Measurements from ENCODE around the gene CCDC15. TPM values are rescaled to one million over a fixed set of nuclear protein-coding genes. Genes with fewer than 3 reads are reported as not detected.

The CCDC15 gene
- total RNA-seq, 1 donor from 2014 or later = not detected

- H3K9me3 ChIP-seq = no peaks in the 10 kb centered on the region
- no peak overlapping the region for H3K4me3 ChIP-seq
- no peak for DNase-seq (ENCODE audit: low spot score in 2 of 2)
- no peak overlapping the region for H3K27ac ChIP-seq
- H3K27me3 ChIP-seq = no peaks in the 10 kb centered on the region
- no peaks in the 10 kb centered on the region for H3K4me1 ChIP-seq
- no peak for TF ChIP-seq CTCF (IDR thresholded peaks at IDR 0.05)
- intact Hi-C loops (cut with DNase I) = no loop called here
- H3K36me3 ChIP-seq = no peaks in the 10 kb centered on the region
Measured at GRCh38 chr11:125084057-125084416, 130.0 kb downstream of the CCDC15 start.

GRCh38 chr11:125084761-125085231 is 130.8 kb downstream of the CCDC15 start:
- H3K27me3 ChIP-seq = no peaks in the 10 kb centered on the region
- no peak overlapping the region for H3K4me3 ChIP-seq
- H3K4me1 ChIP-seq = no peaks in the 10 kb centered on the region
- intact Hi-C loops (cut with DNase I) = no loop called here
- no peaks in the 10 kb centered on the region for H3K36me3 ChIP-seq
- no peak for DNase-seq (ENCODE audit: low spot score in 2 of 2)
- H3K27ac ChIP-seq = no peak overlapping the region
- H3K9me3 ChIP-seq = no peaks in the 10 kb centered on the region
- no peak for TF ChIP-seq CTCF (IDR thresholded peaks at IDR 0.05)

GRCh38 chr11:125085301-125086081 is 131.5 kb downstream of the CCDC15 start:
- no peak overlapping the region for H3K27ac ChIP-seq
- no peak for TF ChIP-seq CTCF (IDR thresholded peaks at IDR 0.05)
- no peaks in the 10 kb centered on the region for H3K9me3 ChIP-seq
- H3K4me3 ChIP-seq = no peak overlapping the region
- DNase-seq (ENCODE audit: low spot score in 2 of 2) = no peak
- H3K4me1 ChIP-seq = no peaks in the 10 kb centered on the region
- intact Hi-C loops (cut with DNase I) = no loop called here
- no peaks in the 10 kb centered on the region for H3K36me3 ChIP-seq
- no peaks in the 10 kb centered on the region for H3K27me3 ChIP-seq

GRCh38 chr11:125086633-125087296 is 132.8 kb downstream of the CCDC15 start:
- H3K9me3 ChIP-seq = no peaks in the 10 kb centered on the region
- no peaks in the 10 kb centered on the region for H3K27me3 ChIP-seq
- H3K27ac ChIP-seq = no peak overlapping the region
- intact Hi-C loops (cut with DNase I) = no loop called here
- DNase-seq (ENCODE audit: low spot score in 2 of 2) = no peak
- H3K36me3 ChIP-seq = no peaks in the 10 kb centered on the region
- no peak overlapping the region for H3K4me3 ChIP-seq
- peaks cover 0 to 2% of the 10 kb centered on the region in 2 donors for H3K4me1 ChIP-seq
- TF ChIP-seq CTCF (IDR thresholded peaks at IDR 0.05) = no peak

- H3K27me3 ChIP-seq = no peaks in the 10 kb centered on the region
- H3K4me3 ChIP-seq = no peak overlapping the region
- no peak for TF ChIP-seq CTCF (IDR thresholded peaks at IDR 0.05)
- H3K36me3 ChIP-seq = no peaks in the 10 kb centered on the region
- peaks cover 0 to 2% of the 10 kb centered on the region in 2 donors for H3K4me1 ChIP-seq
- intact Hi-C loops (cut with DNase I) = no loop called here
- H3K27ac ChIP-seq = no peak overlapping the region
- no peaks in the 10 kb centered on the region for H3K9me3 ChIP-seq
- no peak for DNase-seq (ENCODE audit: low spot score in 2 of 2)
Measured at GRCh38 chr11:125088123-125088522, 134.1 kb downstream of the CCDC15 start.

All from ascending aorta (tissue), 2 donors.